Stomach (tissue), 9 donors: Measurements from ENCODE around the gene CAPNS2. TPM values are rescaled to one million over a fixed set of nuclear protein-coding genes. Genes with fewer than 3 reads are reported as not detected.

ENCODE experiments used
- DNase-seq, 2 donors: peaks; one replicate each; pipeline versions ENCODE4 v3.0.0 to v3.0.0-alpha.2; 2013 to 2019
- H3K27ac ChIP-seq, 5 donors: fragments of 200-600 bp in 4 of 5; sonication (generic) in 4 of 5; one replicate each; pipeline ENCODE4 v1.5.1; 2013 to 2019; ENCODE audit warnings: mild to moderate bottlenecking in 1 of 5, moderate library complexity in 1 of 5
- H3K27me3 ChIP-seq, 3 donors: fragments of 200-600 bp; sonication (generic); one replicate each; pipeline ENCODE4 v1.5.1; 2017 to 2019; ENCODE audit warnings: mixed run types in 1 of 3
- H3K36me3 ChIP-seq, 4 donors: fragments of 200-600 bp; sonication (generic); 1 replicate in 3 of 4; 2 replicates in 1 of 4; pipeline ENCODE4 v1.5.1; 2016 to 2019
- H3K4me1 ChIP-seq, 4 donors: fragments of 200-600 bp; sonication (generic); one replicate each; pipeline ENCODE4 v1.5.1; 2016 to 2019
- H3K4me3 ChIP-seq, 4 donors: fragments of 200-600 bp; sonication (generic) in 3 of 4; one replicate each; pipeline ENCODE4 v1.5.1; 2016 to 2019; ENCODE audit warnings: mild to moderate bottlenecking in 1 of 4
- H3K9me3 ChIP-seq, 4 donors: fragments of 200-600 bp; sonication (generic); one replicate each; pipeline ENCODE4 v1.5.1; 2016 to 2019
- CTCF ChIP-seq, 7 experiments: fragments of 450-650 bp in 4 of 7; fragments of 200-600 bp in 3 of 7; sonication (generic) in 3 of 7; IDR thresholded peaks; one replicate each; pipeline ENCODE4 v1.5.1; 2016 to 2019; ENCODE audit warnings: antibody characterized with exemption in 7 of 7, control low read depth in 2 of 7, mild to moderate bottlenecking in 1 of 7
- EP300 ChIP-seq: sonication (generic); formaldehyde crosslinking; IDR thresholded peaks from one replicate; pipeline ENCODE4 v1.6.1; 2017; ENCODE audit warnings: antibody characterized with exemption
- POLR2A ChIP-seq, 4 donors: fragments of 450-650 bp; IDR thresholded peaks; one replicate each; pipeline ENCODE4 v1.6.1; 2016; ENCODE audit warnings: antibody characterized with exemption in 4 of 4, control low read depth in 2 of 4, mild to moderate bottlenecking in 1 of 4, moderate library complexity in 1 of 4
- POLR2AphosphoS5 ChIP-seq, 3 donors: sonication (generic); formaldehyde crosslinking; IDR thresholded peaks; one replicate each; pipeline ENCODE4 v1.6.1; 2016; ENCODE audit warnings: antibody characterized with exemption in 3 of 3
- WGBS, 5 donors: extraction: QIAGEN DNeasy Blood & Tissue Kit in 3 of 5; methylation state at CpG; one replicate each; pipeline versions ENCODE4 v1.1.5 to v1.1.7; 2013 to 2018; 5-methylcytosine and 5-hydroxymethylcytosine counted together
- intact Hi-C: fragments of 100-400 bp; cut with DNase I; formaldehyde crosslinking; loops from one replicate; pipeline ENCODE4 v1.15.1; 2023; ENCODE audit warnings: low total_unique reads
- polyA plus RNA-seq, 3 donors: library from polyadenylated mRNA; stranded (reverse); fragments of 200-250 nt; gene quantifications; one replicate each; pipeline ENCODE4 v1.2.3, GENCODE V29; 2013
- total RNA-seq, 5 donors: library from RNA; depleted of rRNA; stranded (reverse); fragments of >200 nt; gene quantifications; one replicate each; pipeline versions ENCODE4 v1.1.0 to v1.2.3, GENCODE V29; 2014 to 2016
- donor health status: healthy with polysubstance abuse.
- donor health status: Bipolar disorder and iron deficiency.
- donor health status: healthy.

CAPNS2 gene
- total and polyA plus RNA-seq, 8 donors = 0.73 to 44.2 TPM; not detected in 6

GRCh38 chr16:55575496-55575895 is 9.0 kb downstream of the CAPNS2 start:
- Histone ChIP-seq H3K4me1 (peaks cover 0 to 8% (median 0%) of the 10 kb centered on the region in 4 donors), H3K27me3 (no peaks in the 10 kb centered on the region), H3K4me3 (no peak overlapping the region), H3K27ac (no peak overlapping the region), H3K9me3 (no peaks in the 10 kb centered on the region), H3K36me3 (peaks cover 0 to 19% (median 13%) of the 10 kb centered on the region in 4 donors)
- intact Hi-C loops = no loop called here
- peak in 1 of 2 donors; percentile 68 for DNase-seq
- 61 to 82% (median 71%) methylated on average over 1 of the region's 1 CpG for whole genome bisulfite sequencing, 5 donors
- TF ChIP-seq POLR2A (IDR thresholded peaks at IDR 0.05) = no peak
- TF ChIP-seq CTCF (IDR thresholded peaks at IDR 0.05) = no peak
- no peak for TF ChIP-seq POLR2AphosphoS5 (IDR thresholded peaks at IDR 0.05)
- no peak for TF ChIP-seq EP300

- Histone ChIP-seq H3K27me3 (no peaks in the 10 kb centered on the region), H3K27ac (no peak overlapping the region), H3K4me1 (peaks cover 0 to 8% (median 0%) of the 10 kb centered on the region in 4 donors), H3K36me3 (peaks cover 0 to 25% (median 16%) of the 10 kb centered on the region in 4 donors), H3K4me3 (no peak overlapping the region), H3K9me3 (no peaks in the 10 kb centered on the region)
- intact Hi-C loops = no loop called here
- peak in 1 of 2 donors; percentile 71 for DNase-seq
- 67 to 91% (median 84%) methylated on average over 2 of the region's 2 CpGs for WGBS, 5 donors
- TF ChIP-seq CTCF (IDR thresholded peaks at IDR 0.05) (no peak), EP300 (no peak), POLR2AphosphoS5 (IDR thresholded peaks at IDR 0.05) (no peak), POLR2A (IDR thresholded peaks at IDR 0.05) (no peak)
Measured at GRCh38 chr16:55576384-55576783, 9.9 kb downstream of the CAPNS2 start.

GRCh38 chr16:55577887-55578286 is 11.4 kb downstream of the CAPNS2 start:
- Histone ChIP-seq H3K4me3 (no peak overlapping the region), H3K27ac (no peak overlapping the region), H3K4me1 (peaks cover 0 to 8% (median 0%) of the 10 kb centered on the region in 4 donors), H3K36me3 (peaks cover 0 to 28% (median 17%) of the 10 kb centered on the region in 4 donors), H3K9me3 (no peaks in the 10 kb centered on the region), H3K27me3 (no peaks in the 10 kb centered on the region)
- intact Hi-C loops = no loop called here
- DNase-seq = no peak
- 77 to 85% (median 81%) methylated on average over 3 of the region's 3 CpGs for WGBS, 5 donors
- no peak for TF ChIP-seq CTCF (IDR thresholded peaks at IDR 0.05)
- TF ChIP-seq POLR2AphosphoS5 (IDR thresholded peaks at IDR 0.05) = no peak
- TF ChIP-seq POLR2A (IDR thresholded peaks at IDR 0.05) = no peak
- TF ChIP-seq EP300 = no peak

GRCh38 chr16:55585631-55586030 is 19.1 kb downstream of the CAPNS2 start:
- peaks cover 0 to 12% (median 6%) of the 10 kb centered on the region in 4 donors for H3K36me3 ChIP-seq
- H3K9me3 ChIP-seq = no peaks in the 10 kb centered on the region
- 75 to 86% (median 85%) methylated on average over 2 of the region's 2 CpGs for WGBS, 5 donors
- intact Hi-C loops = no loop called here
- H3K27me3 ChIP-seq = no peaks in the 10 kb centered on the region
- H3K27ac ChIP-seq = no peak overlapping the region
- TF ChIP-seq POLR2A (IDR thresholded peaks at IDR 0.05) (no peak), CTCF (IDR thresholded peaks at IDR 0.05) (no peak), EP300 (no peak), POLR2AphosphoS5 (IDR thresholded peaks at IDR 0.05) (no peak)
- H3K4me1 ChIP-seq = no peaks in the 10 kb centered on the region
- H3K4me3 ChIP-seq = no peak overlapping the region
- DNase-seq = no peak
